ENCODE results near the gene OR2T34.

- TF ChIP-seq EZH2 (IDR thresholded peaks at IDR 0.05; ENCODE audit: low read depth, unreplicated experiment), result no peak
- TF ChIP-seq, protein P1, sequence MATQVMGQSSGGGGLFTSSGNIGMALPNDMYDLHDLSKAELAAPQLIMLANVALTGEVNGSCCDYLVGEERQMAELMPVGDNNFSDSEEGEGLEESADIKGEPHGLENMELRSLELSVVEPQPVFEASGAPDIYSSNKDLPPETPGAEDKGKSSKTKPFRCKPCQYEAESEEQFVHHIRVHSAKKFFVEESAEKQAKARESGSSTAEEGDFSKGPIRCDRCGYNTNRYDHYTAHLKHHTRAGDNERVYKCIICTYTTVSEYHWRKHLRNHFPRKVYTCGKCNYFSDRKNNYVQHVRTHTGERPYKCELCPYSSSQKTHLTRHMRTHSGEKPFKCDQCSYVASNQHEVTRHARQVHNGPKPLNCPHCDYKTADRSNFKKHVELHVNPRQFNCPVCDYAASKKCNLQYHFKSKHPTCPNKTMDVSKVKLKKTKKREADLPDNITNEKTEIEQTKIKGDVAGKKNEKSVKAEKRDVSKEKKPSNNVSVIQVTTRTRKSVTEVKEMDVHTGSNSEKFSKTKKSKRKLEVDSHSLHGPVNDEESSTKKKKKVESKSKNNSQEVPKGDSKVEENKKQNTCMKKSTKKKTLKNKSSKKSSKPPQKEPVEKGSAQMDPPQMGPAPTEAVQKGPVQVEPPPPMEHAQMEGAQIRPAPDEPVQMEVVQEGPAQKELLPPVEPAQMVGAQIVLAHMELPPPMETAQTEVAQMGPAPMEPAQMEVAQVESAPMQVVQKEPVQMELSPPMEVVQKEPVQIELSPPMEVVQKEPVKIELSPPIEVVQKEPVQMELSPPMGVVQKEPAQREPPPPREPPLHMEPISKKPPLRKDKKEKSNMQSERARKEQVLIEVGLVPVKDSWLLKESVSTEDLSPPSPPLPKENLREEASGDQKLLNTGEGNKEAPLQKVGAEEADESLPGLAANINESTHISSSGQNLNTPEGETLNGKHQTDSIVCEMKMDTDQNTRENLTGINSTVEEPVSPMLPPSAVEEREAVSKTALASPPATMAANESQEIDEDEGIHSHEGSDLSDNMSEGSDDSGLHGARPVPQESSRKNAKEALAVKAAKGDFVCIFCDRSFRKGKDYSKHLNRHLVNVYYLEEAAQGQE (IDR thresholded peaks at IDR 0.05; ENCODE audit: unreplicated experiment), result no peak
- no peak for TF ChIP-seq EZH2phosphoT487 (IDR thresholded peaks at IDR 0.05; ENCODE audit: unreplicated experiment)
- TF ChIP-seq POLR2AphosphoS5 (IDR thresholded peaks at IDR 0.05; ENCODE audit: low read depth), result no peak
- TF ChIP-seq, protein P2, sequence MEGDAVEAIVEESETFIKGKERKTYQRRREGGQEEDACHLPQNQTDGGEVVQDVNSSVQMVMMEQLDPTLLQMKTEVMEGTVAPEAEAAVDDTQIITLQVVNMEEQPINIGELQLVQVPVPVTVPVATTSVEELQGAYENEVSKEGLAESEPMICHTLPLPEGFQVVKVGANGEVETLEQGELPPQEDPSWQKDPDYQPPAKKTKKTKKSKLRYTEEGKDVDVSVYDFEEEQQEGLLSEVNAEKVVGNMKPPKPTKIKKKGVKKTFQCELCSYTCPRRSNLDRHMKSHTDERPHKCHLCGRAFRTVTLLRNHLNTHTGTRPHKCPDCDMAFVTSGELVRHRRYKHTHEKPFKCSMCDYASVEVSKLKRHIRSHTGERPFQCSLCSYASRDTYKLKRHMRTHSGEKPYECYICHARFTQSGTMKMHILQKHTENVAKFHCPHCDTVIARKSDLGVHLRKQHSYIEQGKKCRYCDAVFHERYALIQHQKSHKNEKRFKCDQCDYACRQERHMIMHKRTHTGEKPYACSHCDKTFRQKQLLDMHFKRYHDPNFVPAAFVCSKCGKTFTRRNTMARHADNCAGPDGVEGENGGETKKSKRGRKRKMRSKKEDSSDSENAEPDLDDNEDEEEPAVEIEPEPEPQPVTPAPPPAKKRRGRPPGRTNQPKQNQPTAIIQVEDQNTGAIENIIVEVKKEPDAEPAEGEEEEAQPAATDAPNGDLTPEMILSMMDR (conservative IDR thresholded peaks at IDR 0.05; ENCODE audit: low read depth in 2 of 2), result no peak
- no peak for TF ChIP-seq ZNF114 (CRISPR knock-in tag; IDR thresholded peaks at IDR 0.05)
These were observed 10.7 kb upstream of the OR2T34 start for GRCh38 chr1:248585266-248585665.
